C4-2B (cell line): Measurements from ENCODE around the gene GFY.

Experiments used
- ZFX ChIP-seq: fragments of 450-650 bp; IDR thresholded peaks from 2 replicates; pipeline ENCODE4 v1.6.1; 2017
- TF ChIP-seq, protein P1 (sequence below): fragments of 450-650 bp; conservative IDR thresholded peaks from 2 replicates; pipeline ENCODE4 v1.5.1; 2017; ENCODE audit warnings: mild to moderate bottlenecking

DNA sequence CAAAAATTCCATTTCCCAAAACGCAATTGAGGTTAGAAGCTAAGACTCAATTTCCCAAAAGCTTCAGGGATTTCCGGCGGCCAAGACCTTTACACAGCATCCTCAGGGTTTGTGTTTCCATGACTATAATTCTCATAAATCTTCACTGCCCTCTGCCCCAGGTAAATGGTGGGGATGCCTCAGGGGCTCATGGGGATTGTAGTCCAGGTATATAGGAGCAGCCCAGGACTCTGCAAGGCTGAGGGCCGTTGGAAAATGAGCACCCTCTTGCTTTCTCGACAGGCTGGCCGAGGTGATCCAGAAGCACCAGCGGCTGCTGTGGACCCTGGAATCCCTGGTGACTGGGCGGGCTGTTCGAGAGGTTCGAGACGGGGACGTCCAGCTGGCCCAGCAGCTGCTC, 34.2 kb downstream of the GFY start:
- TF ChIP-seq ZFX = no peak
- TF ChIP-seq, protein P1, sequence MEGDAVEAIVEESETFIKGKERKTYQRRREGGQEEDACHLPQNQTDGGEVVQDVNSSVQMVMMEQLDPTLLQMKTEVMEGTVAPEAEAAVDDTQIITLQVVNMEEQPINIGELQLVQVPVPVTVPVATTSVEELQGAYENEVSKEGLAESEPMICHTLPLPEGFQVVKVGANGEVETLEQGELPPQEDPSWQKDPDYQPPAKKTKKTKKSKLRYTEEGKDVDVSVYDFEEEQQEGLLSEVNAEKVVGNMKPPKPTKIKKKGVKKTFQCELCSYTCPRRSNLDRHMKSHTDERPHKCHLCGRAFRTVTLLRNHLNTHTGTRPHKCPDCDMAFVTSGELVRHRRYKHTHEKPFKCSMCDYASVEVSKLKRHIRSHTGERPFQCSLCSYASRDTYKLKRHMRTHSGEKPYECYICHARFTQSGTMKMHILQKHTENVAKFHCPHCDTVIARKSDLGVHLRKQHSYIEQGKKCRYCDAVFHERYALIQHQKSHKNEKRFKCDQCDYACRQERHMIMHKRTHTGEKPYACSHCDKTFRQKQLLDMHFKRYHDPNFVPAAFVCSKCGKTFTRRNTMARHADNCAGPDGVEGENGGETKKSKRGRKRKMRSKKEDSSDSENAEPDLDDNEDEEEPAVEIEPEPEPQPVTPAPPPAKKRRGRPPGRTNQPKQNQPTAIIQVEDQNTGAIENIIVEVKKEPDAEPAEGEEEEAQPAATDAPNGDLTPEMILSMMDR = no peak
